Stimulated activated CD4-positive, alpha-beta T cell treated with anti-CD3 and anti-CD28 coated beads, Interleukin-4, amount 100 ng/mL, for 48 hours (primary cell): ENCODE data around the gene IL11.
A peak's percentile ranks its signal among the peaks of the same experiment; 100 is the strongest.

ENCODE experiments used
- DNase-seq, 2 donors: peaks; one replicate each; pipeline ENCODE4 v3.0.0-alpha.2; 2020; ENCODE audit warnings: low read depth in 2 of 2

IL11 gene

DNA sequence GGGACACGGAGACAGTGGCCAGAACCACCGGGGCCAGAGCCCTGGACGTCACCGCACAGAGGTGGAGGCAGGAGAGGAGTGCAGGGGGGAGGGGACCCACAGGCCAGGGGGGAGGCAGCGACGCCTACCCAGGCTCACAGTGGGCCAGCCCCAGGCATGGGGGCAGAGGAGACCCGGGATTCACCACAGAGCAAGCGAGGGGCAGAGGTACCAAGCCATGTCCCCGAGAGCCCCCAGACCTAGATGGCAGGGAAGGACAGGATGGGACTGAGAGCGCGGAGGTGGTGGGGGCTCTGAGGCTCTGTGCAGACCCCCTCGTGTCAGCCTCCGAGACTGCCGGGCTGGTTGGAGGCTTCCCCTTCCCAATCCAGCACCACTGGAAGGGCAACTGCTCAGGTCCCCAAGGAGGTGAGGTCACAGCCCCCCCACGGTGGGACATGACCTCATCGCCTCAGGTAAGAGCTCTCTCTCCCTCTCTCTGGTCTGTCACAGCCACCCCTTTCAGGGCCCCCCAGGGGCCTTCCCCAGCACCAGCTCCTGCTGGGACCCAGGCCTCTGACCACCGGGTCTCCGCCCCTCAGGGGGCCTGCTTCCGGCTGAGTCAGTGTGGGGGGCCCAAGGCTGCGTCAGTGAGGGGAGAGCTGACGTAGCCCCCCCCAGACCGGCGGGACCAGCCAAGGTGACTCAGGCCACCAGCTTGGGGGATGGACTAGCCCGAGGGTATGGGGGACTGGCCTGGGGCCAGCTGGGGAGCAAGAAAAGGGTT, 2.2 kb upstream of the IL11 start:
- DNase-seq: no peak

- DNase-seq: no peak
Measured at GRCh38 chr19:55369653-55370304, 484 bp downstream of the IL11 start.

GRCh38 chr19:55368701-55369563, 1.3 kb downstream of the IL11 start:
- DNase-seq: no peak

- no peak for DNase-seq
Measured at GRCh38 chr19:55368106-55368505, 2.2 kb downstream of the IL11 start.

GRCh38 chr19:55366790-55367189, 3.5 kb downstream of the IL11 start:
- no peak for DNase-seq

DNA sequence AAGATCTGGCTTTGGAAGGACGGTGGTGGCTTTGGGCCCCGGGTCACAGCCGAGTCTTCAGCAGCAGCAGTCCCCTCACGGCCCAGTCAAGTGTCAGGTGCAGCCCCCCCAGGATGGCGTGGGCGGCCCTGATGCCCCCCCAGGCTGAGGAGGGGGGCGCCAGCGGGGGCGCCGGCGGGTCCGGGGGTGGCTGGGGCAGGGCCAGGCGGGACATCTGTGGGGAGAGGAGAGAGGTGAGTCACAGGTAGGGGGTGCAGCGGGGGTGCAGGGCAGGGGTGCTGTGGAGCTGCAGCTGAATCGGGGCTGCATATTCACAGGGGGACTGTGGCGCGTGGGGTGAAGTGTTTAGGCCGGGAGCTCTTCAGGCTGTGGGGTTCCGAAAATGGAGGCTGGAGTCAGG, 4.3 kb downstream of the IL11 start:
- no peak for DNase-seq

DNA sequence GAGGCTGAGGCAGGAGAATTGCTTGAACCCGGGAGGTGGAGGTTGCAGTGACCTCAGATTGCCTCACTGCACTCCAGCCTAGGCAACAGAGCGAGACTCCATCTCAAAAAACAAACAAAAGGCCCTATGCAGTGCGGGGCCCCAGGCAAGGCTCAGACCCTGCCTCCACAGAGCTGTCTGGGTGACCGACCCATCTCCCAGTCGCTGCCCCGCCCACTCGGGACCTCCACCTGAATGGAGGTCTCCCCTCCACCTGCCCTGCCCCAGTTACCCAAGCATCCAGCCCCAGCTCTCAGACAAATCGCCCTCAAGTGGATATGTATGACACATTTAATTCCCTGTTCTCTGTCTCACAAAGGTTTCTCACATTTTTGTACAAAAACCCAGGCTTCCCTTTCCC, 5.0 kb downstream of the IL11 start:
- DNase-seq: no peak

DNA sequence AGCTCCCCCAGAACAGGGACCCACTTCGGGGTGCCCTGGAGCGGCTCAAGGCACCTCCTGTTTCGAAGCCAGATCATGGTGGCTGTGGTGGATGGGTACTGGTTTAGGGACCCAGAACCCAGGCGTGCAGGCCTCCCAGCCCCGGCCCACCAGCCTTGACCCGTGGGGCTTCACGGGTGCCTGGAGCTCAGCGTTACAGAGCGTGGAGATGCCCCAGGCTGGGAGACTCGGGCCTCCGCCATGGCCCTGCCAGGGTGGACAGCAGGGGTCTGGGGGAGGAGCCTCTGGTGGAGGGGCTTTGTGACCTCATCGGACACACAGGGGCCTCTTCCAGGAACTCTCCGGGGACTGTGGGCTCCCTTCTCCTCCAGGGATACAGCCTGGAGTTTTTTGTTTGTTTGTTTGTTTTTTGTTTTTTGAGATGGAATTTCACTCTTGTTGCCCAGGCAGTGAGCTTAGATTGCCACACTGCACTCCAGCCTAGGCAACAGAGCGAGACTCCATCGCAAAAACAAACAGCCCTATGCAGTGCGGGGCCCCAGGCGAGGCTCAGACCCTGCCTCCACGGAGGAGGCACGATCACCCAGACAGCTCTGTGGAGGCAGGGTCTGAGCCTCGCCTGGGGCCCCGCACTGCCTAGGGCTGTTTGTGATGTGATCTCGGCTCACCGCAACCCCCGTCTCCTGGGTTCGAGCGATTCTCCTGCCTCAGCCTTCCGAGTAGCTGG, 7.1 kb downstream of the IL11 start, which contains the start of gene GARIN5B:
Gene GARIN5B, minus strand, starts transcription at position 271 of the 727 bp plus-strand sequence. Its CDS starts 194 bp downstream, at position 77.
- no peak for DNase-seq

GRCh38 chr19:55362174-55362989, 7.9 kb downstream of the IL11 start:
- DNase-seq: no peak

DNA sequence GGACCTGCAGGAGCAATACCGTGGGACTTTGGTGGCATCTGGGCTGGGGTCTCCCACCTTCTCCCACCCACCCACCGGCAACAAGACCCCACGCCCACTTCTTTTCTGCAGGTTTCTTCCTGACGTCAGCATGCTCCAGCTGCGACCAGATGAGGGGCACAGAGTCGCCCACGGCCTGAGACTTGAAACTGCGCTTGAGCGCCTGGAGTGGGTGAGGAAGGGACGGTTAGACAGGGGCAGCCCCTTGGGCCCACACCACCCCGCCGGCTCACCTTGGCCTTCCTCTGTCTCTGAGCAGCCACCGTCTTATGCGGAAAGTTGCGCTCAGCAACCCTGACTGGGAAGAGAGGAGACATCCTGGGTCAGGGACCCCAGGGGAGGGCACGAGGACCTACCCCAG, 9.4 kb downstream of the IL11 start:
- DNase-seq: no peak

DNA sequence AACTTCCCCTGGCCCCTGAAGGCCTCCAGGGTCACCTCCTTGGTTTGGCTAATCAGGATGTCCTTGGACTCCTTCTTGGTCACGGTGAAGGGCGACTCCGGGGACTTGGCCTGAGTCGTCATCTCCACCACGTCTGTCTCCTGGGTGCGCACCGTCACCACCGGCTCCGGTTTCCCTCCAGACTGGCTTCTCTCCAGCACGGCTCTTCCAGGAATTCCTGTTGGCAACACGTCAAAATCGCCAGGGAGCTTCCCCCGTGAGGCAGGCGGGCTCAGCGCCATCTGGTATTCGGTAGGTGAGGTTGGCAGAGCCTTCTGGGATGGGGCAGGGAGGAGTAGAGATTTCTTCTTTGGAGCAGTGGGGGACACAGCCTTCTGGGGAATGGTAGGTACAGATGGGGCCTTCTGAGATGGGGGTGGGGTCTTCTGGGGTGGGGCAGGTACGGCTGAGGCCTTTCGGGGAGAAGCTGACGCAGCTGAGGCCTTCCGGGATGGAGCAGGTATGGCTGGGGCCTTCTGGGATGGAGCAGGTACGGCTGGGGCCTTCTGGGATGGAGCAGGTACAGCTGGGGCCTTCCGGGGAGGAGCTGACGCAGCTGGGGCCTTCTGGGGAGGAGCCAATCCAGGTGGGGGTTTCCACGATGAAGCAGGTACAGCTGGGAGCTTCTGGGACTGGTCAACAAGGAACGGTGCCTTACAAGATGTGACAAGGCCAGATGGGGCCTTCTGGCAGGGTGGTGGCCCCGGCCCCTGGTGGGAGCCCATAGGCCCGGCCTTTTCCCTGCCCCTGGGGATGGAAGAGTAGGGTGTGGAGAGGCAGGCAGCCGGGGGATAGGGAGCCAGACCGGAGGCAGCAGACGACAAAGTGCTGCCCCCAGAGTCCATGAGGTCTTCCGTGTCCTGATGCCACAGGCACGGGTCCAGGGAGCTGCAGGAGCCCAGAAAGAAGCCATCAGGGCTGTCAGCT, 11.0 kb downstream of the IL11 start:
- no peak for DNase-seq

- no peak for DNase-seq
Measured at GRCh38 chr19:55358493-55358892, 11.8 kb downstream of the IL11 start.

- DNase-seq: no peak
Measured at GRCh38 chr19:55355213-55355821, 14.9 kb downstream of the IL11 start.

DNA sequence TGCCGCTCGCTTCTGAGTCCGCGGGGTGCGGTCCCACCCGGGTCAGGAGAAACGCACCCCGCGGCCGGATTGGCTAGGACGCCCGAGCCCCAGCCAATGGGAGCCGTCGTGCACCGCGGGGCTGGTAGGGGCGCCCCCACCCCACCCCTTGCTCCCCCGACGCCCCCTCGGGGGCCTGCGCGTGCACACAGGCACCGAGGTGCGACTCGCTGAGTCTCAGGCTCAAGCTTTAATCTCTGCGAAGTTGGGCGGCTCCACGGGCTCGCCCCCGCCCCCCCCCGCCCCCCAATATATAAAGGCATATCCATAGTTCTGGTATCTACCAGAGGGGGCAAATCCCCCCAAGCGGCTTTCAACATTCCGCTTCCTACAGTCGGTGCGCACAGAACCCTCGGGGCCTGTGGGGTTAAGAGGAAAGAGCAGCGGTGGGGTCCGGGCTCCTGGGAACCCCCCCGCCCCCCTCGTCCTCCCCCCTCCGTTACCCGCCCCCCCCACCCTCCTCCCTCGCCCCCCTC, 15.5 kb downstream of the IL11 start, which contains the start of gene COX6B2:
Gene COX6B2, minus strand, starts transcription at position 22 of the 515 bp plus-strand sequence. CDS start 198 bp downstream, outside the sequence.
- DNase-seq: no peak

- peak; percentile 45 to 54 for DNase-seq
Measured at GRCh38 chr19:55353803-55354697, 16.2 kb downstream of the IL11 start.

DNA sequence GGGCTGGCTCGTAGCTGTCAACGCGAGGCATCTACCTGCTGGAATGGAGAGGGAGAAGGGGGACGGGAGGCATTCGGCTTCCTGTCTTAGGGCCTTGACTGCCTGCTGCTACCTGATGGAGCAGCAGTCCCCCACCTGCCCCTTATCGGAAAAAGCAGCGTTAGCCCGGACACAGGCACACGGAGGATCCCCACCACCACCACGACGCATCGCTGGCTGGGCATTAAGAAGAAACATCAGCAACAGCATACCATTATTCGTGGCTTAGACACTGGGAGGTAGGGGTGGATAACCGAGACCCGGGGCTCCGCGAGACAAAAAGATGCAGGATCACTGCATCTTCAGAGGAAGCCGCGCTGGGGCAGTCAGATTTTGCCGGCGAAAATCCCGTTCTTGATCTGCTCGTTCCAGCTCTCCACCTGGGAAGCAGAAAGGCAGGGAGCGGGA, 16.9 kb downstream of the IL11 start:
- DNase-seq: no peak

GRCh38 chr19:55352549-55353145, 17.6 kb downstream of the IL11 start:
- no peak for DNase-seq
